ENCODE data around the gene C1orf35. TPM values are rescaled to one million over a fixed set of nuclear protein-coding genes. Genes with fewer than 3 reads are reported as not detected.

The C1orf35 gene
- total RNA-seq, 1 experiment from 2014 or later = 24.9 TPM

DNA sequence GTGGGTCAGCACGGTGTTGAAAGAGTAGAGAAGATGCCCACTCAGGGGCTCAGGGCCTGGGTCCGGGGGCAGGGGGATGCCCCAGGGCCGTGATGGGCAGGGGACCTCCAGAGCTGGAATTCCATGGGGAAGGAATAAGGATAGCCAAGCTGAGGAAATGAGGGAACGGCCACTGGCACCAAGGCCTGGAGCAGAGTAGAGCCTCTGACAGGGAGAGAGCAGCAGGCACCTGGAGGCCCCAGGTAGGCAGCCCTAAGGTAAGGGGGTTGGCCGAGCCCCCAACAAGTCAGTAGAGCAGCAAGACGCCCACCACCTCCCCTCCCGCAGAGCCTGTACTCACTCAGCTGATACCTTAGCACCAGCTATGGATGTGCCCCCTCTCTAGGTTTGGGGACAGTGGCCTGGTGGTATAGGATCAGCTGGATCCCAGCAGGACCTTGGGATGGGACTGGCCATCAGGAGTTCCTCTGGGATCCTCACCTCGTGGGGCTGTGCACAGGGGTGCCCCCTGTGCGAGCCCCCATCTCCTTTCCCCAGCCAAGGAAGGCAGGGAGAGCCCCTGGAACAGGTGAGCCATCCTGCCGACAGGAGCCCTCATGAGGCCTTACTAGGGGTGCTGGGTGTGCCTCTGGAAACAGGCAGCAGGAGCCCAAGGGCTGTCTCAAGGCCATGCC, 41.6 kb downstream of the C1orf35 start:
- DNase-seq (ENCODE audit: low read depth, low spot score) = no peak
- no peaks in the 10 kb centered on the region for H3K9me3 ChIP-seq (ENCODE audit: control insufficient read depth, insufficient read depth, low read depth, low read length)
- peaks cover 3% of the 10 kb centered on the region; the same call in 1 of the 2 replicates for H3K4me1 ChIP-seq (ENCODE audit: control insufficient read depth, insufficient read depth, low read length)
- intact Hi-C loops (cut with micrococcal nuclease; ENCODE audit: unreplicated experiment) (no loop called here), in situ Hi-C loops (cut with HindIII; ENCODE audit: low pct_unique_long_range_greater_than_20kb, low sequenced_read_pairs) (no loop called here)
- ATAC-seq = no peak
- ChIA-PET CTCF (no interaction called here), POLR2A (interaction anchor here (0.6 kb wide), 1 partner anchor 678 kb away, joined by 3 read pairs; no protein-coding TSS in a partner anchor)
- no peaks in the 10 kb centered on the region for H3K36me3 ChIP-seq (ENCODE audit: control insufficient read depth, insufficient read depth, low read length)
- TF ChIP-seq POLR2AphosphoS5 (IDR thresholded peaks at IDR 0.05; ENCODE audit: low read depth, low read length) (no peak), TCF7L2 (IDR thresholded peaks at IDR 0.05; ENCODE audit: low read depth, low read length) (no peak), SIN3A (IDR thresholded peaks at IDR 0.05; ENCODE audit: borderline replicate concordance, insufficient read depth, low read depth, low read length) (no peak)
- TF ChIP-seq, protein P1, sequence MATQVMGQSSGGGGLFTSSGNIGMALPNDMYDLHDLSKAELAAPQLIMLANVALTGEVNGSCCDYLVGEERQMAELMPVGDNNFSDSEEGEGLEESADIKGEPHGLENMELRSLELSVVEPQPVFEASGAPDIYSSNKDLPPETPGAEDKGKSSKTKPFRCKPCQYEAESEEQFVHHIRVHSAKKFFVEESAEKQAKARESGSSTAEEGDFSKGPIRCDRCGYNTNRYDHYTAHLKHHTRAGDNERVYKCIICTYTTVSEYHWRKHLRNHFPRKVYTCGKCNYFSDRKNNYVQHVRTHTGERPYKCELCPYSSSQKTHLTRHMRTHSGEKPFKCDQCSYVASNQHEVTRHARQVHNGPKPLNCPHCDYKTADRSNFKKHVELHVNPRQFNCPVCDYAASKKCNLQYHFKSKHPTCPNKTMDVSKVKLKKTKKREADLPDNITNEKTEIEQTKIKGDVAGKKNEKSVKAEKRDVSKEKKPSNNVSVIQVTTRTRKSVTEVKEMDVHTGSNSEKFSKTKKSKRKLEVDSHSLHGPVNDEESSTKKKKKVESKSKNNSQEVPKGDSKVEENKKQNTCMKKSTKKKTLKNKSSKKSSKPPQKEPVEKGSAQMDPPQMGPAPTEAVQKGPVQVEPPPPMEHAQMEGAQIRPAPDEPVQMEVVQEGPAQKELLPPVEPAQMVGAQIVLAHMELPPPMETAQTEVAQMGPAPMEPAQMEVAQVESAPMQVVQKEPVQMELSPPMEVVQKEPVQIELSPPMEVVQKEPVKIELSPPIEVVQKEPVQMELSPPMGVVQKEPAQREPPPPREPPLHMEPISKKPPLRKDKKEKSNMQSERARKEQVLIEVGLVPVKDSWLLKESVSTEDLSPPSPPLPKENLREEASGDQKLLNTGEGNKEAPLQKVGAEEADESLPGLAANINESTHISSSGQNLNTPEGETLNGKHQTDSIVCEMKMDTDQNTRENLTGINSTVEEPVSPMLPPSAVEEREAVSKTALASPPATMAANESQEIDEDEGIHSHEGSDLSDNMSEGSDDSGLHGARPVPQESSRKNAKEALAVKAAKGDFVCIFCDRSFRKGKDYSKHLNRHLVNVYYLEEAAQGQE (IDR thresholded peaks at IDR 0.05; ENCODE audit: insufficient read depth in 1 of 2, low read depth in 2 of 2, low read length in 1 of 2) = no peak
- TF ChIP-seq, protein P2, sequence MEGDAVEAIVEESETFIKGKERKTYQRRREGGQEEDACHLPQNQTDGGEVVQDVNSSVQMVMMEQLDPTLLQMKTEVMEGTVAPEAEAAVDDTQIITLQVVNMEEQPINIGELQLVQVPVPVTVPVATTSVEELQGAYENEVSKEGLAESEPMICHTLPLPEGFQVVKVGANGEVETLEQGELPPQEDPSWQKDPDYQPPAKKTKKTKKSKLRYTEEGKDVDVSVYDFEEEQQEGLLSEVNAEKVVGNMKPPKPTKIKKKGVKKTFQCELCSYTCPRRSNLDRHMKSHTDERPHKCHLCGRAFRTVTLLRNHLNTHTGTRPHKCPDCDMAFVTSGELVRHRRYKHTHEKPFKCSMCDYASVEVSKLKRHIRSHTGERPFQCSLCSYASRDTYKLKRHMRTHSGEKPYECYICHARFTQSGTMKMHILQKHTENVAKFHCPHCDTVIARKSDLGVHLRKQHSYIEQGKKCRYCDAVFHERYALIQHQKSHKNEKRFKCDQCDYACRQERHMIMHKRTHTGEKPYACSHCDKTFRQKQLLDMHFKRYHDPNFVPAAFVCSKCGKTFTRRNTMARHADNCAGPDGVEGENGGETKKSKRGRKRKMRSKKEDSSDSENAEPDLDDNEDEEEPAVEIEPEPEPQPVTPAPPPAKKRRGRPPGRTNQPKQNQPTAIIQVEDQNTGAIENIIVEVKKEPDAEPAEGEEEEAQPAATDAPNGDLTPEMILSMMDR (IDR thresholded peaks at IDR 0.05) = no peak
- no peaks in the 10 kb centered on the region; the same call in 1 of the 2 replicates for H3K27me3 ChIP-seq (ENCODE audit: control insufficient read depth, insufficient read depth, low read length)
- no peak overlapping the region for H3K27ac ChIP-seq (ENCODE audit: low read length)
- H3K4me3 ChIP-seq (ENCODE audit: low read depth in 2 of 2, low read length in 2 of 2) = no peak overlapping the region
- no TSS peak for BruUV-seq (replicated peaks)

DNA sequence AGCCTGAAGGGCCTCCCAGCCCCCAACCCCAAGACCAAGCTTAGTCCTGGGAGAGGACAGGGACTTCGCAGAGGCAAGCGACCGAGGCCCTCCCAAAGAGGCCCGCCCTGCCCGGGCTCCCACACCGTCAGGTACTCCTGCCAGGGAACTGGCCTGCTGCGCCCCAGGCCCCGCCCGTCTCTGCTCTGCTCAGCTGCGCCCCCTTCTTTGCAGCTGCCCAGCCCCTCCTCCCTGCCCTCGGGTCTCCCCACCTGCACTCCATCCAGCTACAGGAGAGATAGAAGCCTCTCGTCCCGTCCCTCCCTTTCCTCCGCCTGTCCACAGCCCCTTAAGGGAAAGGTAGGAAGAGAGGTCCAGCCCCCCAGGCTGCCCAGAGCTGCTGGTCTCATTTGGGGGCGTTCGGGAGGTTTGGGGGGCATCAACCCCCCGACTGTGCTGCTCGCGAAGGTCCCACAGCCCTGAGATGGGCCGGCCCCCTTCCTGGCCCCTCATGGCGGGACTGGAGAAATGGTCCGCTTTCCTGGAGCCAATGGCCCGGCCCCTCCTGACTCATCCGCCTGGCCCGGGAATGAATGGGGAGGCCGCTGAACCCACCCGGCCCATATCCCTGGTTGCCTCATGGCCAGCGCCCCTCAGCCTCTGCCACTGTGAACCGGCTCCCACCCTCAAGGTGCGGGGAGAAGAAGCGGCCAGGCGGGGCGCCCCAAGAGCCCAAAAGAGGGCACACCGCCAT, 42.5 kb downstream of the C1orf35 start:
- in situ Hi-C loops (cut with HindIII; ENCODE audit: low pct_unique_long_range_greater_than_20kb, low sequenced_read_pairs) = no loop called here
- no peaks in the 10 kb centered on the region for H3K36me3 ChIP-seq (ENCODE audit: control insufficient read depth, insufficient read depth, low read length)
- BruUV-seq (replicated peaks) = no TSS peak
- ChIA-PET CTCF (interaction anchor here (0.6 to 1.0 kb wide), 3 partner anchors 10 to 61 kb away, joined by 3 to 4 read pairs (median 3); no protein-coding TSS in a partner anchor), POLR2A (interaction anchor here (0.6 kb wide), 3 partner anchors 26 to 1328 kb away, joined by 4 read pairs; no protein-coding TSS in a partner anchor)
- H3K4me3 ChIP-seq (ENCODE audit: low read depth in 2 of 2, low read length in 2 of 2) = peak overlapping the region; percentile 26 to 46
- H3K4me1 ChIP-seq (ENCODE audit: control insufficient read depth, insufficient read depth, low read length) = peaks cover 3% of the 10 kb centered on the region; the same call in 1 of the 2 replicates
- H3K9me3 ChIP-seq (ENCODE audit: control insufficient read depth, insufficient read depth, low read depth, low read length) = no peaks in the 10 kb centered on the region
- intact Hi-C loops (cut with micrococcal nuclease; ENCODE audit: unreplicated experiment) = no loop called here
- no peak for DNase-seq (ENCODE audit: low read depth, low spot score)
- ATAC-seq = no peak
- H3K27ac ChIP-seq (ENCODE audit: low read length) = no peak overlapping the region
- TF ChIP-seq, protein P1 (IDR thresholded peaks at IDR 0.05; ENCODE audit: insufficient read depth in 1 of 2, low read depth in 2 of 2, low read length in 1 of 2) = no peak
- TF ChIP-seq POLR2AphosphoS5 (IDR thresholded peaks at IDR 0.05; ENCODE audit: low read depth, low read length) (no peak), SIN3A (IDR thresholded peaks at IDR 0.05; ENCODE audit: borderline replicate concordance, insufficient read depth, low read depth, low read length) (no peak), TCF7L2 (IDR thresholded peaks at IDR 0.05; ENCODE audit: low read depth, low read length) (no peak)
- TF ChIP-seq, protein P2 (IDR thresholded peaks at IDR 0.05) = no peak
- peaks cover 6% of the 10 kb centered on the region; the same call in 1 of the 2 replicates for H3K27me3 ChIP-seq (ENCODE audit: control insufficient read depth, insufficient read depth, low read length)
